ENCODE measurements around the gene RFX3. TPM values are rescaled to one million over a fixed set of nuclear protein-coding genes. Genes with fewer than 3 reads are reported as not detected.

RFX3 gene
- total RNA-seq, 6 donors from 2014 or later, result 7.3 to 32.0 (median 19.9) TPM

- no peaks in the 10 kb centered on the region for H3K9me3 ChIP-seq
- 94% methylated on average over 1 of the region's 1 CpG for WGBS, 2 donors
- no peak for ATAC-seq (ENCODE audit: low FRiP score in 2 of 2)
Measured at GRCh38 chr9:3521966-3522365, 3.8 kb downstream of the RFX3 start.

GRCh38 chr9:3520564-3520963, 5.2 kb downstream of the RFX3 start:
- Histone ChIP-seq H3K27me3 (no peaks in the 10 kb centered on the region), H3K4me1 (peaks cover 0 to 18% (median 7%) of the 10 kb centered on the region in 4 donors), H3K36me3 (no peaks in the 10 kb centered on the region), H3K27ac (no peak overlapping the region), H3K9me3 (no peaks in the 10 kb centered on the region), H3K4me3 (no peak overlapping the region)
- DNase-seq (no peak), ATAC-seq (ENCODE audit: low FRiP score in 2 of 2) (no peak)
- TF ChIP-seq POLR2AphosphoS5 (IDR thresholded peaks at IDR 0.05) (no peak), EP300 (IDR thresholded peaks at IDR 0.05) (no peak), CTCF (IDR thresholded peaks at IDR 0.05) (no peak), POLR2A (IDR thresholded peaks at IDR 0.05) (no peak)
- WGBS, 2 donors, result 90 to 95% methylated on average over 4 of the region's 4 CpGs

More at GRCh38 chr9:3521966-3522365, 3.8 kb downstream of the RFX3 start:
- no peaks in the 10 kb centered on the region for H3K36me3 ChIP-seq
- H3K4me1 ChIP-seq, result peaks cover 0 to 15% (median 5%) of the 10 kb centered on the region in 4 donors
- TF ChIP-seq POLR2A (IDR thresholded peaks at IDR 0.05) (no peak), POLR2AphosphoS5 (IDR thresholded peaks at IDR 0.05) (no peak), EP300 (IDR thresholded peaks at IDR 0.05) (no peak), CTCF (IDR thresholded peaks at IDR 0.05) (no peak)
- no peak overlapping the region for H3K4me3 ChIP-seq
- H3K27ac ChIP-seq, result no peak overlapping the region
- no peaks in the 10 kb centered on the region for H3K27me3 ChIP-seq
- no peak for DNase-seq

- H3K4me1 ChIP-seq, result peaks cover 0 to 17% (median 6%) of the 10 kb centered on the region in 4 donors
- TF ChIP-seq CTCF (IDR thresholded peaks at IDR 0.05) (no peak), POLR2AphosphoS5 (IDR thresholded peaks at IDR 0.05) (no peak), EP300 (IDR thresholded peaks at IDR 0.05) (no peak), POLR2A (IDR thresholded peaks at IDR 0.05) (no peak)
- H3K4me3 ChIP-seq, result no peak overlapping the region
- H3K27me3 ChIP-seq, result no peaks in the 10 kb centered on the region
- 93 to 95% methylated on average over 3 of the region's 3 CpGs for WGBS, 2 donors
- DNase-seq, result no peak
- H3K27ac ChIP-seq, result no peak overlapping the region
- ATAC-seq (ENCODE audit: low FRiP score in 2 of 2), result no peak
- H3K36me3 ChIP-seq, result no peaks in the 10 kb centered on the region
- H3K9me3 ChIP-seq, result no peaks in the 10 kb centered on the region
Measured at GRCh38 chr9:3517377-3518048, 8.3 kb downstream of the RFX3 start.

GRCh38 chr9:3516667-3517330, 9.0 kb downstream of the RFX3 start:
- peak overlapping the region in 1 of 4 donors; percentile 23 for H3K27ac ChIP-seq
- H3K4me3 ChIP-seq, result no peak overlapping the region
- DNase-seq, result no peak
- TF ChIP-seq CTCF (IDR thresholded peaks at IDR 0.05), result no peak
- no peak for TF ChIP-seq EP300 (IDR thresholded peaks at IDR 0.05)
- no peak for TF ChIP-seq POLR2AphosphoS5 (IDR thresholded peaks at IDR 0.05)
- no peak for TF ChIP-seq POLR2A (IDR thresholded peaks at IDR 0.05)
- no peak for ATAC-seq (ENCODE audit: low FRiP score in 2 of 2)
- 88 to 91% methylated on average over 4 of the region's 4 CpGs for WGBS, 2 donors
- H3K36me3 ChIP-seq, result no peaks in the 10 kb centered on the region
- H3K27me3 ChIP-seq, result no peaks in the 10 kb centered on the region
- no peaks in the 10 kb centered on the region for H3K9me3 ChIP-seq
- peaks cover 0 to 21% (median 11%) of the 10 kb centered on the region in 4 donors for H3K4me1 ChIP-seq
